GM18508 (cell line): Measurements from ENCODE around the gene LSP1.

Experiments used
- ATAC-seq: cut with Tn5 transposase; IDR thresholded peaks from one replicate; pipeline ENCODE4 v1.9.1; 2021; ENCODE audit warnings: moderate number of reproducible peaks; ENCODE audit not compliant: insufficient read depth, unreplicated experiment

The LSP1 gene

DNA sequence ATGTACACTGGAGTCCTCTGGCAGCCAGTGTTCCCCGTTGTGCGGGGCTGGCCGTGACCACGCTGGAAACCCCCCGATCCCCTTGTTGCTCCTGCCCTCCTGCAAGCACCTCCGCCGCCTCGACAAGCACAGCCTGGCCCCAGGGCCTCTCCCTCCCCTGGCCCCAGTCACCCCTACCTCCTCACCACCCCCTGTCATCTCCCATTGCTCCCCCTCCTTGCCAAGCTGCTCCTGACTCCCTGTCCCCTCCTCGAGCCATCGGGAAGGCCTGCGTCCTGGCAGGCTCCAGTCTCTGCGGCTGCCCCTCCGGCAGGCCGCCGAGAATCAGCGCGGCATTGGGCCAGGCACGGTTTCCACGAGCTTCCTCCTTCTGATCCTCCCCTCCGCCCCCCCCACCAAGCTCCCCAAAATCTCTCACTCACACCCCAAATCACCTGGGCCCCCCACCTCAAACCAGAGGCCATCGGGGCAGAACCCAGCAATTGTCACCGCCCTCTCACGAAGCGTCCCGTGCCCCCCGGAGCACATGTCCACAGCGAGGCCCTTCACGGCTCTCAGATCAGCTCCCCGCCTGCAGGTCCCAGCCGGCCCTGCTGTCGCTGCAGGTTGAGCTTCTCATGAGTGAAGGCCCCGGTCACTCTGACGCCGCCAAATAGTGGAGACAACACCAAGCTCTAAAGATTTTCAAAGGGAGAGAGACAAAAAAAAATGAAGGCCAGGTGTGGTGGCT lies 5.7 kb upstream of the LSP1 start:
- no peak for ATAC-seq

DNA sequence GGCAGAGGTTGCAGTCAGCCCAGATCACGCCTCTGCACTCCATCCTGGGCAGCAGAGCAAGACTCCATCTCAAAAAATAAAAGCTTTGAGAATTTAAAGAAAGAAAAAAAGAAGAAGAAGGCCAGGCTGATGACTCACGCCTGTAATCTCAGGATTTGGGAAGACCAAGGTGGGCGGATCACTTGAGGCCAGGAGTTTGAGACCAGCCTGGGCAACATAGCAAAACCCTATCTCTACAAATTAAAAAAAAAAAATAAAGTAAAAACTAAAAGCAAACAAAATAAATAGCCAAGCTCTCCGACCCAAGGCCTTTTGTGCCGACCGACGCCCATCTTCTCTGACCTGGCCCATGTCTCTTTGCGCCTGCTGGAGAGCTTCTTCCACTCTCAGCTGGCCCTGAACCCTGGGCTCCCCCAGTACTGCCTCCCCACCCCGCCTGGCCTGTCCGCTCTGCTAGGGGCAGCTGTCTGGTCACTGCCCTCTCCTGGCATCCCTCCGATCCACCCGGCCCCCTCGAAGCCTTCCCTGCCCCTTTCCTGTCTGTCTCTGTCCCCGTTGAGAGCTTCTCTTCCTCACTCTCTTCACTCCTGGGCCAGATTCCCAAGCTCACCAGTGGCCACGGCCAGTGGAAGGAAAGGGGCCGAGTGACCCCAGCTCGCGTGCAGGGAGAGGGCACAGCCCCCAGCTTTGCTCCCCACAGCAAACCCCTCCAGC lies 4.8 kb upstream of the LSP1 start:
- ATAC-seq: no peak

DNA sequence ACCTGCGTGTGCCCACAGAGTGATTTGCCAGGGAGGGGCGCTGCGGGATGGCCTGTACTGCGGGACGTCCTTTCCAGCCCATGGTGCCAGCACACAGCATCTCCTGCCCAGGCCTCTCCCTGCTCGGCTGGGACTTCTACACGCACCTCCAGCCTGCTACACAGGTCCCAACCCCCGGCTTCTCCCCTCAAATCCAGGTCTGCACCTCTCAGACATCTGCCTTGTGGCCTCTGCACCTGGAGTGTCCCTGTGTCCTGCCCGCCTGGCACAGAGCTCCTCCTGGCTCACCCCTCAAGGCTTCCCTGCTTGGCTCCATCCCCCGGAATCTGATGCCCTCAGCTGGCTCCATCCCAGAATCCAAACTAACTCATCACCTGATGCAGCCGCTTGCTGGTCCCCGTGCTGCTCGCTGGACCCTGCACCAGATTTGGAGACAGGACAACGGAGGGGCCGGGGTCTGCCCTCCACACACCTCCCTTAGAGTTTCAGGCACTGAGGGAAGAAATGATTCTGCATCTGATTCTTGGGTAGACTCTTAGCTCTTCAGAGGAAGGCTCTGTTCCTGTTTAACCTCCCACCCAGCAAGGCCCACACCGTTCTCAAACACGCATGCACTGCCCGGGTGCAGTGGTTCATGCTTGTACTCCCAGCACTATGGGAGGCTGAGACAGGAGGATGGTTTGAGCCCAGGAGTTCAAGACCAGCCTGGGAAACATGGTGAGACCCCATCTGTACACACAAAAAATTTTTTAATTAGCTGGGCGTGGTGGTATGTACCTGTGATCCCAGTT lies 4.0 kb upstream of the LSP1 start:
- ATAC-seq: no peak

DNA sequence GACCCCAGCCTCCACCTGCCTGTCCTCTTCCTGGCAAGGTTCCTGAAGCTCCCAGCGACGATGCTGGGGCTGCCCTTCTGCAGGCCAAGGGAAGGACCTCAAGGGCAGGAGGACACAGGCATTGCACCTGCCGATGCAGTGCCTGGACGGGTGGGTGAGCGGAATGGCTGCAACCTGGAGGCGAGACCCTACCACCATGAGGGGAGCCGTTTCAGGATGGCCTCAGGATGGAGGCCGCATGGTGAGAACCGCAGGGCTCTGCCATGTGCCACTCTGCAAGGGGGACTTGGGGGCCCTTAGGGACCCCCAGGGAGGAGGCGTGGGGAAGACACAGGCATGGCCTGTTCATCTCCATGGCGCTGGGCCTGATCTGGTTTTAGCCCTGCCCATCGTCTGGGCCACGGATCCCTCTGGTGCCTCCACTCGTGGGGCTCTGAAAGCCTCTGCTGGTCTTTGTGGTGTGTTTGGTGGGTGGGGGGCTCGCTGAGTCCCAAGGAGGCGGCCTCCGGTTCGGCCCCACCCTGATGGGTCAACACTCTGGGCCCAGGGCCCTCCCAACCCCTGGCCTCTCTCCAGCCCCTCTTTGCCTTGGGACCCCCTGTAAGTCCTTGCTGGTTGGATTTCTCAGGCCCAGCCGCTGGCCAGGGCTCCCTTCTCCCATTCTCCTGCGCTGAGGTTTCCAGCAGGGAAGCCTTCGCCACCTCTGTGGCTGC lies 1.3 kb upstream of the LSP1 start:
- no peak for ATAC-seq

DNA sequence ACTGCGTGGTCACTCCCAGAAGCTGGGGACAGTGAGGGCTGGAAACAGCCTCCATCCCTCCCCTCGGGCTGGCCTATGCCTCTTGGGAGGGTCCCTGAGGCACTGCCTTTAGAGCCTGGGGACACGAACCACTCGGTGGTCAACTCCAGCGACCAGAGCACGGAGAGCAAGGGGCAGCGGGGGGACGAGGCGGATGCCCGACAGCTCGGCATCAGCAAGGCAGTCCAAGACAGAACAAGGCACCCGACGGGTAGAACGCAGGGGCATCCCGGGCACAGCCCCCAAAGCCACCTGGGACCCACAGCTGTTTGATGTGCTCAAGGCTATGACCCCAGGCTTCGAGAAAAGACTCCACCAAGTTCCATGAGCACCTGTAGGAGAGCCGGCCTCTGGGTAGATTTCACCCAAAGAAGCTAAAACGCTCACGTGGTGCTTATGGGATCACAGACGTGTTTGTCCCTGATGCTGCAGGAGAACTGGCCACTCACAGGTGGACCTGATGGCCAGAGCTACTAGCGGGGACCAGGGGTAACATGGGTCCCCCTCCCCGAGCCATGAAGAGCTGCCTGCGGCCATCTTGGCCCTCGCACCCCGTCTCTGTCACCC lies 510 bp upstream of the LSP1 start:
- ATAC-seq: no peak

DNA sequence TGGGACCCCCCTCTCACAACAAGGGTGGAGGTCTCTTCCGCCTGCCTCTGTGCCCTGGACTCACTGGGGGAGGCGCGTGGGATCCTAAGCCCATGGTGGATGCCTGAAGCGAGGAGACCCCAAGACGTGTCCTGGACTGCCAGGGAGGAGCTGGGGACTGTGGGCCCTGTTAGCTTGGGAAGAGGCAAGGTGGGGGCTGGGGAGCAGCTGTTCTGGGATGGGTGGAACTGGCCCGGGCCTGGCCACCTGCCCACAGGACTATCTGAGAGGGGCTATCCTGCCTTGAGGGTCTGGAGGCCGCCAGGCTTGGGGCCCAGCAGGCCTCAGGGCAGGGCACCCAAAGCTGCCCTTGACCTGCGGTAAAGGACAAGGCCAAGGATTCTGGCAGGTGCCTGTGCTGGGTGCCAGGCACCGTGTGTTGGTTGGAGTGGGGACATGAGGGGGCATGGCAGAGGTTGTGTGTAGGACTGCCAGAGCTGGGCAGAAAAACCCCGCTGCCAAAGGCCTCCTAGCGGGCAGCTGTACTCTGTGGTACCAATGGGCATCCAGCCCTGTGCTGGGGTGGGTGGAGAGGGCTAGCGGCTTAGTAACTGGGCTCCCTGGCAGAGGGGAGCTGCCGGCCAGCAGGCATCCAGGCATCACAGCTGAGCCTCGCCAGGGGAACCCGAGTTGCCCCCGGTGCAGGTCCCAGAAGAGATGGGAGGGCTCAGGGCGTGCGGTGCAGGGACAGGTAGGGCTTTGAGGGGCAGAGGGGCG lies 670 bp downstream of the LSP1 start:
- no peak for ATAC-seq

DNA sequence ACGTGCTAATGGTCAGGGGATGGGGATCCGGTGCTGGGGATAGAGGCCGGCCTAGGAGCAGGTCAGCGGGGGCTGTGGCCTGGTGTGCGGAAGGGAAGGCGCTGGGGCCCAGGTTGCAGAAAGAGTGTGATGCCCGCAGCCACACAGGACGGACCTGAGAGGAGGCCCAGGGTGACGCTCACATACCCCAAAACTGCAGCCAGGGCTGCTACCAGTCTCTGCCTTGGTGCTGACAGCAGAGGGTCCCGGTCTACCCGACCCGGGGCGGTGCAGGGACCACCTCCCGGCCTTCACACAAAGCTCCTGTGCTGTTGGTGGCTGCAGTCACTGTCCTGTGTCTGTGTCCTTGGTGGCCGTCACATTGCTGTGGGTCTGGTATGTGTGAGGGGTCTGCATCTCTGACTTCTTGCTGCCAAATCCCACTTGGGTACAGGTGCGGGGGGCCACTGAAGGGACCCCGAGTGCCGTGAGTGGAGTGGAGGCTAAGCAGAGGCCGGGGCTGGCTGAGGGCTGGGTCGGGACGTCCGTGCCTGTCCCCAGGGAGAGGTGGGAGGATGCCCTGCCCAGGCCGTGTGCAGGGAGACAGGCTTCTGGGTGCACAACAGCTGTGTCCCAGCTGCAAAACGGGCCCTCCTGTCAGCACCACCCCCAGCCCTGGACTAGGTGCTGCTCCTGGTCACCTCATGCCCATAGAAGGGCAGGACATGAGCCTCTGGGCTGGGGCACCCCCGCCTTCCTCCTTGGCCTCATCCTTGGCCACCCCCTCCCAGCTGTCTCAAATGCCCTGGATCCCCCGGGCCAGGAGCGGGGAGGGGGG lies 1.5 kb downstream of the LSP1 start:
- ATAC-seq: no peak

DNA sequence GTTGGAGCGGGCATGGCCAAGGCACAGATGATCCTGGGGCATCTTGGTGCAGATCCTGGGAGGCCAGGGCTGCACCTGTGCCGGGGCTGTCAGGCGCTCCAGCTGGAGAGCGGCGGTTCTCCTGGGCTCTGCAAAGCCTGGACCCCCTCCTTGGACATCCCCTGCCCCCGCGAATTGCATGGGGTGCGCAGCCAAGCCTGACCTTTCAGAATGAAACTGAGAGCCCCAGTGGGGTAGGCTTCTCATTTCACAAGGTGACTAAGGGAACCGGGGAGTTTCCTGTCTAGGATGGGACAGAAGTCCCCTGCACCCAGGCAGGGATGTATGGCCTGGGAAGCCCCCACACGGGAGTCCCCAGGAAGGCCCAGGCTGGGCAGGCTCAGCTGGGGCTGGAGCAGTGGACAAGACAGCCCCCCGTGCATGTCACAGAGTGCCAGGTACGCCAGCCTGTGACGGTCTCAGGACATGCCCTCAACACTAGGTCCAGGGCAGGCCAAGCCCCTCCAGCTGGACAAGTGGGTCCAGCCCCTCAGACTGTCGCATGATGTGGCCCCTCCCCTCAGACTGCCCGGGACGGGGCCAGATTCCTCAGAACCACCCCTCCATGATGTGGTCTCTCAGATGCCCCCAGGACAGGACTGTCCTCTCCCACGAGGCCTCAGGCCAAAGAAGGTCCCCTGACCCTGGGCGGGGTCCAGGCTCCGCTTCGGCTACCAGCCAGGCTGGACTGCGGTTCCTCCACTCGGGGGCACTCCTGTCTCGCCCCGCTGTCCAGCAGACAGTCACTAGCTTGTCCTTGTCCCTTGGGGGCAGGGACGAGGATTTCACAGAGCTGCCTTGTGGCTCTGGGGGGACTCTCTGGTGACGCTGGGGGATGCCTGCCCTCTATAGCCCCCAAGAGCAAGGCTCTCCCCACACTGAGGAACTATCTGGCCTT lies 2.3 kb downstream of the LSP1 start:
- ATAC-seq: no peak

DNA sequence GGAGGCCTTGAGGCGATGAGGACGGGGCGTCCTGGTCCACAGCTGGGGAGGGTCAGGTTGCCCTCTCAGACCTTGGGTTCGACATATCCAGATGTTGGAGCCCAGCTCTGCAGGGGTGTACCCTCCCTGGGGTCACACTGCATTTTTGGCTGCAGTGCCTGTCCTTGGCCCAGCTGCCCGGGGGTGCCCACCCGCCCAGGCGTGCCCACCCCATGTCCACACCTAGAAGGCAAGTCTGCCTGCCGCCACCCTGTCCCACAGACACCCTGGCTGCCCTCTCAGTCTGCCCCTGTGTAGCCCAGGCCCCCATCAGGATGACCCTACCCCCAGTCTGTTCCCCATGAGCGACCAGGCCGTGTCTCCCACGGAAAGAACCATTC lies 3.0 kb downstream of the LSP1 start:
- ATAC-seq: no peak

DNA sequence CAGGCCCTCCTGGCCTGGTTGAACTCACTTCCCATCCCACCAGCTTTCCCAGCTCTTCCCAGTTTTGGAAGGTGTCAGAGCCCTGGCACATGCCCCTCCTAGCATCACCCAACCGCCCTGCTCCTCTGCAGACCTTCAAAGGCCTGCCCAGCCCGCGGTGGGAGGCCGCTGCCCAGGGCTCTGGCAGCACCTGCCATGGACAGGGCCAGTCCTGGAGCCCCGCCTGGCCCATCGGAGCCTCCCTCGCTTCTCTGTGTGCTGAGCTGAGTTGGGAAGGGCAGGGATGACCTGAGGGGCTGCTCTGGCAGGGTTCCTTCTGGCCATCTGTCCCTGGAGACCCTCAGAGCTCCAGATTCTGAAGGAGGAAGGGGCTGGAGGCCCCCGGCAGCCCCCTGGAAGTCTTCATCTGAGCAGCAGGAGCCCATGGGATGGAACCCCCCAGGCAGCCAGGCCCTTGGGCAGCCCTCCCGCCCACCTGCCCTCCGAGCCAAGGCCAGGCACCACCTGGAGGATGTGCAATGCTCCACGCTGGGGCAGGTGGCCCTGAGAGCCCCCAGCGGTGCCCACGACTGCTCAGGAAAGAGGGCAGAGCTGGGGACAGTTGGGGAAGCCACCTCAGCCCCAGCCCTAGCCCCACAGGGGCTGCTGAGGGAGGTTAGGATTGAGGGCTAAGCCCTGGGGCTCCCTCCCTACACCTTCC lies 3.6 kb downstream of the LSP1 start:
- no peak for ATAC-seq

DNA sequence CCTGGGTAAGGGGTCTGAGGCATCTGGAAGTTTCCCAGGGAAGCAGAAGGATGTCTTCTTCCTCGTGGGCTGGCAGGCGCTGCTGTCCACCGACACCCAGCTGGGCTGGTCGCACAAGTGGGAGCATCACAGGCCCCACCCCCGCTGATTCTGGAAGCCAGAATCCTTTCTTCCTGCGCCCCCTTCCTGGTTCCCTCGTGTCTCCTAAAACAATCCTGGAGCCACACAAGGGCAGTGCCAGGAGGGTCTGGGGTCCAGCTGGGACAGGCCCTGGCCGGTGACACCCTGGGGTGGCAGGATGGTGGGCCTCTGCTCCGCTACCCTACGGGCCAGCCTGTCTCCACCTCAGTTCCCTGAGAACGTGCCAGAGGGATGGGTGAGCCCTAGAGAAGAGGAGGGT lies 4.2 kb downstream of the LSP1 start:
- no peak for ATAC-seq

DNA sequence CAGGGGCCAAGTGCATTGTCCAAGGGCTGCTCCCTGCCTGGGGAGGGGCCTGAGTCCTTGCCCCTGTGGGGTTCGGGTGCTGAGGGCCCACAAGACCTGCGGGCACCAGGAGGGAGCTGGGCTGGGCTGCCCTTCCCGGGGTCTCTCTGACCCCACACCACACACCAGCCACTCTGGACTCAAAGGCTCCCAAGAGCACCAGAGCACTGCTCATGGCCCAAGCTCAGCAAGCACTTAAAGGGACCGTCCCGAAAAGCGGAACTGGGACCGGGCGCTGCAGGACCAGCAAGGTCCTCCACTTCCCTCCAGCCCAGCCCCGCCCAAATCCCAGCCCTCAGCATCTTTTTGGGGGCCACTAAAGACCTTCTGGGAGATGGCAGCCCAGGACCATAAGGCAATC lies 5.3 kb downstream of the LSP1 start:
- no peak for ATAC-seq

DNA sequence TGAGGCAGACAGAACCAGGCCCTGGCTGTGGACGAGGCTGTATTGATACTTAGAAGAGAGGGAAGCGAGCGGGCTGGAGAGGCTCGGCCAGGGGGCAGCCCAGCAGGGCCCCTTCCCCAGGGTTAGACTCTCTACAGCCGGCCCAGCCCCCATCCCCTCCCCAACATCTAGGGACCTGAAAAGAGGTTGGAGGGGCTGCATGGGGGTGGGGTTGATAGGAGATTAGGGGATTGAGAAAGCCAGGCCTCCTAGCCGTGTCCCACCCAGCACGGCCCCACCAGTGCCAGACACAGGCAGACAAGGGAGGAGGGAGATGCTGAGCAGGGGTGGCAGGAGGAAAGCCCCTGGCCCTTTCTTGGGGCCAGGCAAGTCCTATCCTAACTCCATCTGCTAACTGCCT lies 5.7 kb downstream of the LSP1 start:
- ATAC-seq: no peak

DNA sequence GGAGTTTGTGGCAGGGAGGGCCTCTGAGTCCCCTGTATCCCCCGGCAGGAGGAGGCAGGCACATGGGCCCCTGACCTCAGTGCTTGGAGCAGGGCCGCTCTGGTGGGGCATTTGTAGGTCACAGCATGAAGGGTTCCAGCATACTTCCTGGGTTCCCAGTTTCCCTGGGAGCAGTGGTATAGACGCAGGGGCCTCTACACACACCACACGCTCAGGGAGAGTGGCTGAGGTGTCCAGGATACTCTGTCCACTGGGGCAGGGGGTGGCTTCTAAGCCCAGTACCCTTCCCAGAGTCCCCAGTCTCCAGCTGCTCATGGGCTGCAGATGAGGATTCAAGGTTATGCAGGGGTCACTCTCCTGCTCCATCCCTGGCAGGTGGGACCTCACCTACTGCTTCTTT lies 6.1 kb downstream of the LSP1 start:
- no peak for ATAC-seq

DNA sequence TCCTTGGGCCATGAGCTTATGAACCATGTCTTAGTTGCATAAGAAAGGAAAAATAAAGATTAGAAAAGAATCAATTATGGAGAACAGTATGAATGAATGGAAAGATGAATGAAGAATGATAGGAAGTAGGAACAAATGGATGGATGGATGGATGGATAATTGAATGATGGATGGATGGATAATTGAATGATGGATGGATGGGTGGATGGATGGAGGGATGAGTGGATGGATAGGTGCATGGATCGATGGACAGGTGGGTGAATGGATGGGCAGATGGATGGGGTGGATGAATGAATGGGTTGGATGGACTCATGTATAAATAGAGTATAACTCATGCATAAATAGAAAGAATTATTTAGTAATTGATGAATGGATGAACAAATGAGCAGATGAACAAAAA lies 7.2 kb downstream of the LSP1 start:
- no peak for ATAC-seq

DNA sequence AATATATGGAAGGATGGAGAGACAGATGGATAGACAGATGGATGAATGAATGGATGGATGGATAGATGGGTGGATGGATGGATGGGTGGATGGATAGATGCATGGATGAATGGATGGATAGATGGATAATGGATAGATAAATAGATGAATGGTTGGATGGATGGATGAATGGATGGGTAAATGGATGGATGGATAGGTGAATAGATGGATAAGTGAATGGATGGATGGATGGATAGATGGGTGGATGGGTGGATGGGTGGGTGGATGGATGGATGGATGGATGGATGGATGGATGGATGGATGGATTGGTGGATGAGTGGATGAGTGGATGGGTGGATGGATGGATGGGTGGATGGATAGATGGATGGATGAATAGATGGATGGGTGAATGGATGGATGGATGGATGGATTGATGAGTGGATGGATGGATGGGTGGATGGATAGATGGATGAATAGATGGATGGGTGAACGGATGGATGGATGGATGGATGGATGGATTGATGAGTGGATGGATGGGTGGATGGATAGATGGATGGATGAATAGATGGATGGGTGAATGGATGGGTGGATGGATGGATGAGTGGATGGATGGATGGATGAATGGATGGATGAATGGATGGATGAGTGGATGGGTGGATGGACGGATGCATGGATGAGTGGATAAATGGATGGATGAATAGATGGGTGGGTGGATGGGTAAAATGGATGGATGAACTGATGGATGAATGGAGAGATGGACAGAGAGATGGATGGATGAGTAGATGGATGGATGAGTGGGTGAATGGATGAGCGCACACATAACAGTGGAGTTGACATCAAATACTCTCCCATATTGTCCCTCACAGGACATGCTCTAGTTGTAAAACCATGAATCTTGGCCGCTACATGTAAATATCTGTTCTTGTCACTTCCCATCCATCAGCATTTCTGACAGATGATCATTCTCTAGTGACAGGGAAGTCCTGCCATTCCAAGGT lies 8.8 kb downstream of the LSP1 start:
- ATAC-seq: no peak
